GM18520 (cell line): ENCODE data around the gene BANF2.

Source experiments
- ATAC-seq: cut with Tn5 transposase; IDR thresholded peaks from one replicate; pipeline ENCODE4 v1.9.1; 2021; ENCODE audit not compliant: unreplicated experiment

The BANF2 gene

DNA sequence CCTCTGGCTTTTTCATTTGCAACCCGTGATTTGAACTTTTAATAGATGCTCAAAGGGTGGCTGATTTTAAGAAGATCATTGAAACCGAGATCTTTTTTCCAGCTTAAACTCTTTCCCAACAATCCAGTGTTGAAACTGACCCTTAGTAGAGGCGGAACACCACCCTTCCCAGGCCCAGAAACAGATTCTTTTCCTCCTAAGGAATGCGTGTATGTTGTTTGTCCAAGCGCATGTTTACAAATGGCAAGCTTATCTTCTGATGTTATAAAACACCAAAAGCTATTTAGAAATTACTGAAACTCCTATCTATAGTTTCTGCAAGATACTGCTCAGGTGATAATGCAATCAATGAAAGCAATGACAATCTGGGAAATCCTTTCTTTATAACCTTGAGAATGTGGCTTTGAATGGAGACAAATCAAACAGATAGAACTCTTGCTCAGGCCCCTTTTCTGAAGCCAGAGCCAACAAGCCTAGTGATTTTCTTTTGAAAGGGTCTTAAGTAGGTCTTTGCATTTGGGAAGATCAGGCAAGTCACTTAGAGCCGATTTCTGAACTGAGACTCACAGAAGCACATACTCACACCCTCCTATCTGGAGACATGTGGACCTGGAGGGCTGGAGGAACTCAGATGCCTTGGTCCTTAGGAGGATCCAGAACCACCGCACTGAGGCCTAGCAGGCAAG lies 9.1 kb downstream of the BANF2 start:
- no peak for ATAC-seq

DNA sequence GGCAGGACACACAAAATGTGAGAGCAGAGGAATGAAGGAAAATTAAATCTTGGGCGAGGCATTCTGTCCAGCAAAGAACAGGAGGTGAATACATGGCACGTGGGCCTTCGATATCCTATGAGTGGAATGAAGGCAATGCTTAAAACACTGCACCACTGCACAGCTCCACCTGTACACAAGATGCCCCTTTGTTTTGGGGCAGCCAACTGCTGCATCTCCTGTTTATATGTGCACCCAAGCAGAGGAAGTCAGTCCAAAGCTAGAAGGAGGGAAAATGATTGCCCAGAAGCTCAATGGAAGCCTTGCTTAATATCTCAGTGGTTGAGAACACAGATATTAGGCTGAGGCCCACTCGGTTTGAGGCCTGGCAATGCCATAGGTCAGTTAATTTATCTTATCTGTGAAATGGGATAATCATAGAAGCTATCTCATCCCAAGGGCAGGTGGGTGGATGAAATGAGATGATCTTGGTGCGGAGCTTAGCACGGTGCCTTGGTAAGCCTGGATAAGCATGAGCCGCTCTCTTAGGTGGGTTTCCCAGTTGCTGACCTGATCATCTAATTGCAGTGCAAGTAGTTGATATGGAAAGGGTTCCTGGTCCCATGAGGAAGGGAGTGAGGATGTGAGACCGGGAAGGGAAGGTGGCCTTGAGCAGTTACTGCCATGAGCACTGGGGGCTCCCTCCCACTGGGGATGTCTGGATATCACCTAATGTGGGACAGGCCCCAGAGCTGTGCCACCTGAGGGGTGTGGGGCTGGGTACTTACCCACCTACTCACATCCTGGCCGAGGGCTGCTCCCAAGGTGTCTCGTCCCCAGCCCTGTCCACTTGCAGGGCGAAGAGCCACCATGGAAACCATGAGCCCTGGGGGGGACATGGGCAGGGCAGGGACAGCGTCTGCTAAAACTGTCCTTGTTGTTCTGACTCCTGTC lies 9.9 kb downstream of the BANF2 start:
- no peak for ATAC-seq

DNA sequence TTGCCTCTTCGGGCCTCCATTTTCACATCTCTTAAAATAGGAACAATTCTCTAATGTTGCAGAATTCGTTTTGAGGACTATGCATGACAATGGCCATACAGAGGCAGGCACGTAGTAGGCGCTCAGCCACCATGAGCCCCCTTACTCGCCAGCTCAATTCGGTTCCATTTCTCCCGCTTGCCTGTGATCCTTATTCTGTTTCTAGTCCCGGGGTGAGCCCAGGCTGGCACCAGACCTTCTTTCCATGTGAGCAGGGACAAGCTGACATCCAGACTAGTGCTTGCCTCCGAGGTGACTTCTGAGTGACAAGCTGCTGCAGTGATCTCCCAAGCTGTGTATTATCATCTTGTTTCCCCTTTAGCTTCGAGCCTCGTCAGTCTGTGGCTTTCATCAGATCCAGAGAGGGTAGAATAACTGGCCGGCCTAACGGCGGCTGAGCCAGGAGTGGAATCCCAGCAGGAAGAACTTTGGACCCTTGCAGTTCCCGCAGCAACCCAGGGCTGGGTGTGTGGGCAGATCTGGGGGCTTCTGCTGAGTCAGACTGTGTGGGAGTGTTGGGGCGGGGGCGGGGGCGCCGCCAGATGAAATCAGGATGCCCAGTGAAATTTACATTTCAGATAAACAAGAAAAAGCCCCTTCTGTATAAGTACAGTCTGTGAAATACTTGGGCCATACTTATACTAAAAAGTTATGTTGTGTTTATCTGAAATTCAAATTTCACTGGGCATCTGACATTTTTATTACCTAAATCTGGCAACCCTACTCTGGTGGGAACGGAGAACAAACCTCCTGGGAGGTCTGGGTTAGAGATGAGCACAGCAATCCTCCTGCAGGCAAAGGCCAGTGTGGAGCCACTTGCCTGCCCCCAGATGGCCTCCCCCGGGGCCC lies 10.9 kb downstream of the BANF2 start:
- no peak for ATAC-seq

DNA sequence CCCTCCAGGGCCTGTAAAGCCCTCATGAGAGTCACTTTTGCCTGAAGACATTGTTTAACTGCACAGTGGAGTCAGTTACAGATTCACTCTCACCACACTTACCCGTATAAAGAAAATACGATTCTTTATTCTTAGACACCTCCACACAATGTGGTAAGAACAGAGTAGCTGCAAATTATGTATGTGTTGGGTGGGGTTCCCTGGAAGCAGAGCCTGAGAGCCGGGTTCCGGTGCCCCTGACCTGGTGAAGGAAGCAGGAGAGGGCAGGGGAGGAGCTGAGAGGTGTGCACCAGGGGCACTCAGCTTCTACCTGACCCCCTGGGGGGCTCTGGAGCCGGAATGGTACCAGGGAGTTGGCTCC lies 11.5 kb downstream of the BANF2 start:
- no peak for ATAC-seq

DNA sequence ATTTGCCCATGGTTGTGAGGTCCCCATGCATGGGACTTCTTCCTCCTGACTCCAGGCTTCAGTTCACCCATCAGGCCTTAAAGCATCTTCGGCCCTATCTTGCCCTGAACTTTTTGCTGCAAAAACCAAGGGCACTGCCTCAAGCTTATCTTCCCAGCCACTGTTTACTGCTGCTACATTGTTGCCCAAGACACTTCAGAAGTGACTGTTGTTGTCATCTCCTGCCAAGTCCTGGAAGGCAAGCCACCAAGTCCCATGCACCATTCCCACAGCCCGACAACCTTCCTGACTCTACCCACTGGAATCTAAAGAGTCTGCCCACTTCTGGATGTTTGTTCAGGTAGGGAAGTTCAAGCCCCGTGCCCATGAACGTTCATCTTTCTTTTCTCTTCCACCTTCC lies 12.4 kb downstream of the BANF2 start:
- ATAC-seq = no peak

DNA sequence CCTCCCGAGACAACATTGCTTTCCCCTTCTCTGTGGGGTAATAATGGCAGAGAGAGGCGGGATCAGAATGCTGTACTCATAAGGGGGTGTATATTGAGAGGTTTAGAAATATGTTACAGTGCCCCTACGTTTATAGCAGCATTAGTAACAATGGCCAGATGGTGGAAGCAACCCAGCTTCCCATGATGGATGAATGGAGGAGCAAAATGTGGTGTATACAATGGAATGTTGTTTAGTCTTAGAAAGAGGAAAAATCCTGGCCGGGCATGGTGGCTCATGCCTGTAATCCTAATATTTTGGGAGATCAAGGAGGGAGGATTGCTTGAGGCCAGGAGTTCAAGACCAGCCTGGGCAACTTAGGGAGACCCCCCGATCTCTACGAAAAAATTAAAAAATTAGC lies 12.9 kb downstream of the BANF2 start:
- no peak for ATAC-seq

DNA sequence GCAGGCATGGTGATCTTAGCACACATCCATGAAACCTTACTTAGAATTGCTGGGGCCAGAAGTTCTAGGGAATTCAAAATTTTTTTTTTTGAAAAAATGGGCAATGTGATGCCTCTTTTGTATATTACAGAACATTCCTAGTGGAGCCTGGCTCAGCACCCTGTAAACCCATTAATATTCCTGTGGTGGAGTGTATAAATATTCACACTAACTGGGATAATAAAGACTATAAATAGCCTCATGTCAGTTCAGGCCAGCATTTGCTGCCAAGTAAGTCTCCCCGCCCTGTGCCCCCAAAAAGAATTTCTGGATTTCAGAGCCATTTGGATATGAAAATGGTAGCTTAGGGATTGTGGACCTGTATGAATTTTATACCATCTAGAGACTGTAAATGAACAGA lies 14.8 kb downstream of the BANF2 start:
- no peak for ATAC-seq

DNA sequence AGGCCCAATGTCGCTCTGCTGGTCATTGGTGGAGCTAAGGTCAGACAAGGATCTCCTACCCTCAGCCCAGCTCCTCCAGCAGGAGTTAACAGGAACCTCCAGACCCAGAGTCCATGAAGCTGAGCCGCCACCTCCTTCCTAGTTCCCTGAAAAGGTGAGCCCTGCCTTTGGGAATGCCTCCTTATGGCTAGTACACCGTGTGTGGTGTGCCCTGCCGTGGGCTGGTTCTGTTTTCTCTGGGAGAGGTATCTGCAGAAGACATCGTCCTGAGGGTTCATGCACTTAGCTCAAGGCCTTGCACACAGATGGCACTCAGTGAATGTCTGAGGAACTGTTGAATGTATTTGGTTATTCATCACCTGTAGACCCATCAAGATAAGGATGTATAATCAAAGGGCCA lies 15.3 kb downstream of the BANF2 start:
- ATAC-seq = no peak

DNA sequence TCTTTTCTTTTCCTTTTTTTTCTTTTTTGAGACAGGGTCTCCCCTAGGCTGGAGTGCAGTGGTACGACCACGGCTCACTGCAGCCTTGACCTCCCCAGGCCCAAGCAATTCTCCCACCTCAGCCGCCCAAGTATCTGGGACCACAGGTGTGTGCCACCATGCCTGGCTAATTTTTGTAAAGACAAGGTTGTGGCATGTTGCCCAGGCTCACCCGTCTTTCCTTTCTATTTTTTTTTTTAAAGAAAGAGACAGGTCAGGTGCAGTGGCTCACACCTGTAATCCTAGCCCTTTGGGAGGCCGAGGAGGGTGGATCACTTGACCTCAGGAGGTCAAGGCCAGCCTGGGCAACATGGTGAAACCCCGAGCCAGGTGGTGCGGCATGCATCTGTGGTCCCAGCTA lies 16.6 kb downstream of the BANF2 start:
- no peak for ATAC-seq

DNA sequence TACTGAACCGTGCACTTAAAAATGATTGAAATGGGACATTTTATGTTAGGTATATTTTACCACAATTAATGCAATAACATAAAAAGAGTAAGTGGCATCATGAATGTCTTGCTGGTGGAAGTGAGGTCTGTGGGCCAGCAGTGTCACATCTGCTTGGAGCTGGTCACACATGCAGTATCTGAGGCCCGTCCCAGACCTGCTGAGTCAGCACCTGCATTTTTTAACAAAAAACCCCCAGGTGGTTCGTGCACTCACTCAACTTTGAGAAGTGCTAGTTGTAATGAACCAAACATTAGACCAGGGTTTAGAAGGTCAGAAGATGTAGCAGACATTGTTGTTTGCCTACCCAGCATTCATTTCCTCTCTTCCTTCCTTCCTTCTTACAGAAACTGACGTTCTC lies 21.0 kb downstream of the BANF2 start:
- ATAC-seq = no peak

DNA sequence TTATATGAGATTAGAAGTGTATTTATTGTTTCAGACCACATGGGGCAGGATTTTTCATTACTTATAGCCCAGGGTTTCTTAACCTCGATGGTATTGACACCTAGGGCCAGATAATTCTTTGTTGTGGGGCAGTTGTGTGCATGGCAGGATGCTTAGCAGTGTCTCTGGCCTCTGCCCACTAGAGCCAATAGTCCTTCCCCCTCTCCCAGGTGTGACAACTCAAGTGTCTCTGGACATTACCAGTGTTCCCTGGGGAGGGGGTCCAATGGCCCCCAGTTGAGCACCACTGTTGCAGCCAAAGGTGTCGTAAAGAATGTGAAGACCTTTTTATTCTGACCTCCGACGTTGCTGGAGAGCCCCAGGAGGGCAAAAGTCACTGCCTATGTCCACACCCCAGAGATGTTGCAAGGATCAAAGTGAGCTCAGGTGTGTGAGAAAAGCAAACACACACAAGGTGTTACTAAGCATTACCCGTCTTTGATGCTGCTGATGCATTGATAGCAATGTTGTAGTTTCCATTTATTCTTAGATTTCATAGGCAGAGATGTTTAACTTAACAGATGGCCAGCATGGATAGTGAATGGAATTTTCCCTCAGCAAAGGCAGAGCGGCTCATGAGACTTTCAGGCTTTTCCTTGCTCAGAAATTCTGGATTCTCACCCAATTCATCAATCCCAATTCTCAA lies 22.2 kb downstream of the BANF2 start:
- ATAC-seq = no peak

DNA sequence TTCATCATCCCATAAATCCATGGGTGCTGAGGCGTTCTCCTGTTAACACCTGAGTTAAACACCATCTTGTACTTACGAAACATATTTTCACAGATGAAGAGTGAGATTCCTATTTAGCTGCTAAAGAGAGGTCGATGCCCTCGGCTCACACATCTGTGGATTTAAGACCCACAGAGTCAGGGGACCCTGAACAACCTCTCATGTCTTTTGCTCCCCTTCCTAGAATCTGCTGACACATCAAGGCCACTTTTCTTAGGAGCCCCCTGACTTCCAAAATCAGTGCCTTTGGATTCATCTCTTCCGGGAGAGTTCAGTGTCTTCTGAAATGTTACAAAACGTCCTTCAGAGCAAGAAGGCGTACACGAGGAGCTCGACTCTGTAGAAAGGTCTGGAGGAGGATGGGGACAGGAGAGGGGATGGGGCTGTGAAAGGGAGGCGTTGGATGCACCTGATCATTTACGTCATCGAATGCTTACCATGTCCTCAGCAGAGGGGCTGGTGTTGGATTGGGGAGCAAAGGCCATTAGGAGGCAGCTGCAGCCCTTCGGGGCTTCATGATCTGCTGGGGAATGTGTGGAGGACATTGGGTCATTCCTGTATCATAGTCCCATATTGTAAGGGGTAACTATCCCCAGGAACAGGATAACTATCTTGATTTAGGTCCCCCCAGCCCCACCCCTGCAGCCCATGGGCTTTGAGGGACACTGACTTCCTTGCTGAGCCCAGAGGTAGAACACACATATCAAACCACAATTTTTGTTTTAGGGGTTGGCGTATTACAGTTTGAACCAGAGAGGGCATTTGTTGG lies 22.9 kb downstream of the BANF2 start:
- ATAC-seq = no peak

DNA sequence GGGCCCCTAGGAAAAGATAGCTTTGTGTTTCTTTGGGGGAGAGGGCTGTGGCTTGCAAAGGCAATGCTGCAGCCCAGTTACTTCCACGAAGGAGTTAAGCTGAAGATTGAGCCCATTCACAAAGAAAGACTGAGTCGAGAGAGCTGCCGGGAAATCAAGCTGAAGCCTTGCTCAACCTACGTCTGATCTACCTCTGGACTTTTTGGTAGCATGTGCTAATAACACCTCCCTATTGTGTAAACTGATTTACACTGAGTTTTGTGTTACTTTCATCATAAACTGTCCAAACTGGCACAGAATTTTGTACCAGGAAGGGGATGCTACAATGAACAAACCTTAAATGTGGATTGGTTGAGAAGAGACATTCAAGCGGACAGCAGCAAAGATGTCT lies 23.5 kb downstream of the BANF2 start:
- ATAC-seq = no peak

DNA sequence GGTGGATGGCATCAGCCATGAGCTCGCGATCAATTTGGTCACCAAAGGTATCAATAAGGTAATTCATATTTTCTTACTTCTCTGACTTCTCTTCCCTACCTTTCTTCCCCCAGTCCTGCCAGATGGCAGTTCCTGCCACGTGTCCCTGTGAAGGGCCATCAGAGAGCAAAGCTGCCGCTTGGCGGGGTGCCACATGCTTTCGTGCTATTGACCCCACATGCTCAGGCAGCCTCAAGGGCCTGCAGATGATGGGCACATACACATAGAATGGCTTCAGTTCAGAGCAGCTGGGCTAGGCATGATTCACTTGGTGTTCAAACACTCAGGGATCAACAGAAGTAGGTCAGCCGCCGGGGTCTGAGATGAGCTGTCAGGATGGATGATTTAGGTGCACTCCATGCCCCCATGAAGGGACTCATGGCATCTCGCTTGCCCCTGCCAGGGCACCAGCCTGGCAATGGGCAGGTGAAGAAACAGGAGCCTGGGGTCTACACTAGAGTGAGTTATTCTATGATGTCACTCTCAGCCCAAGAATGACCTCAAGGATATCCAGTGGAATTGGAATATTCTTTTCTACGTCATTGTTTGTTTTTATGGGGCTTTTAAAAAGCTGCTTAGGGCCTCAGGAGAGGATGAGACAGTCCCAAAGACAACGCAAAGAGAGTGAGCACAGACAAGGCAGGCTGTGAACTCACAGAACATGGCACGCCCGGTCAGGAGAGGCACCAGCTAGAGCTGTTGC lies 25.5 kb downstream of the BANF2 start:
- ATAC-seq = no peak

DNA sequence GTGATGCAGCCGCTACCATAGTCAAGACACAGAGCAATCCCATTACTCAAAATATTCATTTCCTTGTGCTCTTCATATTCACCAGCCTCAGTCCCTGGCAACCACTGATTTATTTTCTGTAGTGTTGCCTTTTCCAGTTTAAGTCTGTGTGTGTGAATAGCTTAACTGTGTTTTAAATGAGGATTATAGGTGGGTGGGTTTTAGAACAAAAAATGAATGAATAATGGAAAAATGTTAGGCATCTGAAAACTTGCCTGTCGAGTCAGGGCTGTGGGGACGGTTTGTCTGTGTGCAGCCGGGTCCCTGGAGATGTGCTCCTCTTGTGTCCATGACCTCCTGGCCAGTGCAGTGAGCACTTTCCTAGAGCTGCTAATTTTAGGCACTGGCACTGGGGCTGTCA lies 27.1 kb downstream of the BANF2 start:
- no peak for ATAC-seq

DNA sequence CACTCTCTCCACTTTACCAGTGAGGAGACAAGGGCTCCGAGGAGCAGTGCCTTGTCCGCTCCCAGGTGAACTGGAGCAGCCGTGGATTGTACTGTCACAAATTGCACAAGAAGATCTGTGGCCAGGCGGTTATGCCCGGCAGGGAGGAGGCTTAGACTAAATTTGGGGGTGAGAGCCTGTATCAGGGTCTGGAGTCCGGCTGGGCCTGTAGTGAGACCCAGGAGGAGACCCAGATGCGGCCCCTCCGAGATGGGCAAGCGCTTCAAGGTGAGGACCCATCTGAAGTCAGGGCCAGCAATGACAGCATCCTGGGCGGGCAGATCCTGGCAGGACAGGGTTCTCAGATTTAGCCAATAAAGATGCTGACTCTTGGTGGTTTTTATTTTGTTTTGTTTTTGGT lies 27.6 kb downstream of the BANF2 start:
- ATAC-seq = no peak

DNA sequence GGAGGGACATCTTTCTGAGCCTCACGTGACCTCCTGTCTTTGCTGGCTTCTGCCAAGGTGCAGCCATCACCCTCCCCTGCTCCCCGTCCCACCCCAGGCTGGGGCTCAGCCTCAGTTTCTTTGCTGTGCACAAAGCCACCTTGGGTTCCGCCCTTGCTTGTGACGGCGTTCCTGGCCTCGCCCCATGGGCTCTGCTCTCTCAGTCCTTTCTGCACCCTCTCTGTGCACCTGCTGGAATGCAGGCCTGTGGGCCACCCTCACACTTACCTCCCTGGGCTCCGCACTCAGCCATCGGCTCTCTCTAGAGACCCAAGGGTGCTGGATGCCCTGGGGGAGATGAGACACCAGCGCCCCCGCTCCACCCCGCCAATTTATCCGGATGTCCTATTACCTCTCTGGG lies 28.3 kb downstream of the BANF2 start:
- ATAC-seq = no peak

DNA sequence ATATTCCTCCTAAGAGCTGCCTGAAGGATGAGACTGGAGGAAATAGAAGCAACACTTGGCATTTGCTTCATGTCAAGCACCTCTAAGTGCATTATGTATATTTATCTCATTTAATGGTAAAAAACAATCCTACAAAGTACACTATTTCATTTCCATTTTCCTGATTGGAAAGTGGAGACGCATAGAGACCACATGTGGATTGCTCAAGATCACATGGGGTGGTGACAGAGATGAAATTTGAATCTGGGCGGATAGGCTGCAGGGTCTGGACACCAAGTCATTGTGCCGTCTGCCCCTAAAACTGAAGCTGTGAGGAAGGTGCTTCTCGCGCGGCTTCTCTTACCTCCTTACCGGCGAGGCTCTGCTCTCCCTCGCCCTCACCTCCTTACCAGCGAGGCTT lies 30.3 kb downstream of the BANF2 start:
- no peak for ATAC-seq

DNA sequence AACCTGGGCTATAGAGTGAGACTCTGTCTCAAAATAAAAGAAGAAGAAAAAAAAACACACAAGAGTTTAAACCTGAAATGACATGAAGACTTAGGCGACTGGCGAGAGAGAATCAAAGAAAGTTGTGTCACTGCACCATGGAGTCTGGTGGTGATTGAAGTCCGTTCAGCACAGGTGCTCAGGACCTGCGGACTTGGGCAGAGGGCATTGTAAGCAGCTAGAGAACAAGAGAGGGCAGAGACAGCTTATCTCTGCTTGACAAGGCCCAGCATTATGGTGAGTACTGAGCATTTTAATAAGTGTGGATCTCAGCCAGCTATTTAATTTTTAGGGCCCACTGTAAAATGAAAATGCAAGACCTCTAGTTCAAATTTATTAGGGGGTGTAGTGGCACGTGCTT lies 31.5 kb downstream of the BANF2 start:
- ATAC-seq = no peak
